Heart left ventricle (tissue), 13 donors: ENCODE results near the gene SAMM50.

Source experiments
- CTCF ChIP-seq, 12 donors: fragments of 200-600 bp; sonication (generic) in 4 of 12; IDR thresholded peaks; one replicate each; pipeline versions ENCODE4 v1.5.0 to v1.8.0; 2018 to 2022; ENCODE audit warnings: antibody characterized with exemption in 12 of 12, mild to moderate bottlenecking in 5 of 12
- POLR2A ChIP-seq, 2 donors: fragments of 450-650 bp; IDR thresholded peaks; one replicate each; pipeline ENCODE4 v1.6.1; 2017; ENCODE audit warnings: antibody characterized with exemption in 2 of 2, mild to moderate bottlenecking in 2 of 2, moderate library complexity in 2 of 2
- donor health status: ischemic (EF 13 %, LVEDD 7.1; RV severe dilation, severe dysfunction).
- donor health status: DM: no; HTN: yes; CAD: no.
- donor health status: DM: no; HTN: no; CAD: no.
- donor health status: ischemic (EF 25% LVEDD 6.9; RV normal size, moderate dysfunction).
- donor health status: ischemic (EF 25% LVEDD 5.7; RV mildly dilated, moderate dysfunction).
- donor health status: ischemic (EF 35%, LVEDD 5.7; RV mildly dilated, moderate dysfunction).
- donor health status: nonischemic (EF 11% LVEDD 7.7; RV severe dilation, severe dysfunction).
- donor health status: DM: yes; HTN: yes; CAD: no.
- donor health status: PGD.
- donor health status: ischemic (EF 29% LVEDD 5.4; RV normal size, mild dysfunction).
- donor health status: nonischemic (EF 23%, LVEDD 6.1; RV moderate dilation, normal function).

GRCh38 chr22:43978558-43978957 is 23.3 kb downstream of the SAMM50 start:
- no peak for TF ChIP-seq CTCF (IDR thresholded peaks at IDR 0.05)
- TF ChIP-seq POLR2A (IDR thresholded peaks at IDR 0.05), result no peak
